Measurements from ENCODE around the gene CNTNAP1.

DNA sequence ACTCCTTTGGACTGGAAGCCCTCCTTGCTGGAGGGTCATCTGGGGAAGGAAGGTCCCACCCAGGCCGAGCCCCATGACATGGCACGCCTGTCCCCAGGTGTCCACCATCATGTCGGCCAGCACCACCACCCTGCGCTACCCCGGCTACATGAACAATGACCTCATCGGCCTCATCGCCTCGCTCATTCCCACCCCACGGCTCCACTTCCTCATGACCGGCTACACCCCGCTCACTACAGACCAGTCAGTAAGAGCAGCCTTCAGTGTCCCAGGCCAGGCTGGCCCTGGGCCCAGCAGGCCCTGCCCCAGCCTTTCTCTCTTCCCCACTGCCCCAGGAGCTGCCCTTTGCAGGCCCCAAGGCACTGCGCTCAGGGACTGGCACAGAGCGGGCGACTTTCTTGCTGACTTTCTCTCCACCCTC is 16.7 kb upstream of the CNTNAP1 start:
- TF ChIP-seq, protein P1, sequence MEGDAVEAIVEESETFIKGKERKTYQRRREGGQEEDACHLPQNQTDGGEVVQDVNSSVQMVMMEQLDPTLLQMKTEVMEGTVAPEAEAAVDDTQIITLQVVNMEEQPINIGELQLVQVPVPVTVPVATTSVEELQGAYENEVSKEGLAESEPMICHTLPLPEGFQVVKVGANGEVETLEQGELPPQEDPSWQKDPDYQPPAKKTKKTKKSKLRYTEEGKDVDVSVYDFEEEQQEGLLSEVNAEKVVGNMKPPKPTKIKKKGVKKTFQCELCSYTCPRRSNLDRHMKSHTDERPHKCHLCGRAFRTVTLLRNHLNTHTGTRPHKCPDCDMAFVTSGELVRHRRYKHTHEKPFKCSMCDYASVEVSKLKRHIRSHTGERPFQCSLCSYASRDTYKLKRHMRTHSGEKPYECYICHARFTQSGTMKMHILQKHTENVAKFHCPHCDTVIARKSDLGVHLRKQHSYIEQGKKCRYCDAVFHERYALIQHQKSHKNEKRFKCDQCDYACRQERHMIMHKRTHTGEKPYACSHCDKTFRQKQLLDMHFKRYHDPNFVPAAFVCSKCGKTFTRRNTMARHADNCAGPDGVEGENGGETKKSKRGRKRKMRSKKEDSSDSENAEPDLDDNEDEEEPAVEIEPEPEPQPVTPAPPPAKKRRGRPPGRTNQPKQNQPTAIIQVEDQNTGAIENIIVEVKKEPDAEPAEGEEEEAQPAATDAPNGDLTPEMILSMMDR (IDR thresholded peaks at IDR 0.05): no peak
- TF ChIP-seq EP300 (IDR thresholded peaks at IDR 0.05; ENCODE audit: low read depth) (no peak), POLR2AphosphoS5 (IDR thresholded peaks at IDR 0.05) (no peak), POLR2A (IDR thresholded peaks at IDR 0.05) (no peak)

All from transverse colon (tissue), 4 donors.